Mucosa of descending colon (tissue), 3 donors: ENCODE measurements around the gene FRAT2. TPM values are rescaled to one million over a fixed set of nuclear protein-coding genes. Genes with fewer than 3 reads are reported as not detected.

ENCODE experiments used
- ATAC-seq: fragments of 200-7000 bp; cut with Tn5 transposase; one replicate; pipeline ENCODE4 v1.9.1; 2020; ENCODE audit warnings: mild to moderate bottlenecking, moderate library complexity
- DNase-seq, 3 donors: peaks; one replicate each; pipeline ENCODE4 v3.0.0-alpha.2; 2020
- H3K36me3 ChIP-seq: fragments of 200-600 bp; one replicate; pipeline ENCODE4 v1.8.0; 2021; ENCODE audit warnings: low read depth, mild to moderate bottlenecking
- H3K4me1 ChIP-seq: fragments of 200-600 bp; one replicate; pipeline ENCODE4 v1.8.0; 2021; ENCODE audit warnings: low read depth, mild to moderate bottlenecking
- H3K4me3 ChIP-seq: fragments of 200-600 bp; one replicate; pipeline ENCODE4 v1.8.0; 2021; ENCODE audit warnings: mild to moderate bottlenecking
- H3K9me3 ChIP-seq: fragments of 200-600 bp; one replicate; pipeline ENCODE4 v1.8.0; 2021; ENCODE audit warnings: mild to moderate bottlenecking
- CTCF ChIP-seq: fragments of 200-600 bp; IDR thresholded peaks from one replicate; pipeline ENCODE4 v1.8.0; 2022; ENCODE audit warnings: antibody characterized with exemption, mild to moderate bottlenecking
- intact Hi-C, 2 donors: fragments of 100-400 bp; cut with DNase I in 1 of 2; cut with micrococcal nuclease in 1 of 2; formaldehyde crosslinking; loops; one replicate each; pipeline versions ENCODE4 v1.11.0 to v1.11.1; 2022; cut with DNase I, micrococcal nuclease
- total RNA-seq, 3 donors: library from RNA; stranded (reverse); fragmentation: NEBNext Ultra II Directional in 2 of 3; extraction: Animal tissue kit (Norgen Biotek cat#: 25700) in 2 of 3; gene quantifications; one replicate each; pipeline versions ENCODE4 v1.2.1 to v1.2.4, GENCODE V29; 2021 to 2023
- donor health status: DM: no; HTN: no; CAD: no; lungs with moderate emphysema.
- donor health status: DM: no; HTN: no; CAD: no.
- donor health status: DM: no; HTN: yes; CAD: no.

The FRAT2 gene
- total RNA-seq, 3 donors from 2014 or later, result 26.2 to 42.5 (median 33.3) TPM

GRCh38 chr10:97321804-97322190, 12.7 kb downstream of the FRAT2 start:
- no peaks in the 10 kb centered on the region for H3K36me3 ChIP-seq
- no peaks in the 10 kb centered on the region for H3K9me3 ChIP-seq
- H3K4me1 ChIP-seq, result peaks cover 14% of the 10 kb centered on the region
- intact Hi-C loops, result no loop called here
- no peak for DNase-seq
- no peak overlapping the region for H3K4me3 ChIP-seq
- no peak for ATAC-seq
- TF ChIP-seq CTCF, result no peak

GRCh38 chr10:97321032-97321803, 13.3 kb downstream of the FRAT2 start:
- Histone ChIP-seq H3K36me3 (no peaks in the 10 kb centered on the region), H3K4me3 (no peak overlapping the region), H3K9me3 (no peaks in the 10 kb centered on the region), H3K4me1 (peaks cover 12% of the 10 kb centered on the region)
- no peak for TF ChIP-seq CTCF
- DNase-seq, result peak; percentile 52 to 67 (median 61)
- intact Hi-C loops, result no loop called here
- no peak for ATAC-seq

DNA sequence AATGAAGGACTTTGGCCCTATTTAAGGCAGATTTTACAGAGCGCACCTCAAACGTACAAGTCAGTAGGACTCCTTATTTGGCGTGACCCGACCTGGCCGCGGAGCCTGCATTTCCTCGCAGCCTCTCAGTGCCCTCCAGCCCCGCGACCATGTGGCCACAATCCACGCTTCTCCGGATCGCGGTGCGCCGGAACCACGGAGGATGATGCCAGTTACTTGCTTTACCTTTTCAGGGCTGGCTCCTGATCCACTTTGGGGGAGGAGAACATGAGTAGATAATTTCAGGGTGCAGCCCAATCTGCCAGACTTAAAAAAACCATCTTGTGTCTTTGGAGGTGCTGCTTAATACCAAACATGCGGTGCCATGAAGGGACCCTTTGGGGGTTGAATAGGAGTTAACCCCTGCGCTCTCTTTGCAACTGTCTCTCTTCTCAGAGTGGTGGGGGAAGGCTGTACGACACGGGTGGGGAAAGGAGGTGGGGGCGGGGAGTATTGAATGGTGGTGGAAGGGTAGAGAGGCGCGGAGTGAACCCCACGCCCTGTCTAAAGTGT, 14.0 kb downstream of the FRAT2 start:
- ATAC-seq, result no peak
- peaks cover 12% of the 10 kb centered on the region for H3K4me1 ChIP-seq
- H3K36me3 ChIP-seq, result no peaks in the 10 kb centered on the region
- no peaks in the 10 kb centered on the region for H3K9me3 ChIP-seq
- peak; percentile 37 to 72 (median 61) for DNase-seq
- intact Hi-C loops, result no loop called here
- TF ChIP-seq CTCF, result no peak
- no peak overlapping the region for H3K4me3 ChIP-seq

DNA sequence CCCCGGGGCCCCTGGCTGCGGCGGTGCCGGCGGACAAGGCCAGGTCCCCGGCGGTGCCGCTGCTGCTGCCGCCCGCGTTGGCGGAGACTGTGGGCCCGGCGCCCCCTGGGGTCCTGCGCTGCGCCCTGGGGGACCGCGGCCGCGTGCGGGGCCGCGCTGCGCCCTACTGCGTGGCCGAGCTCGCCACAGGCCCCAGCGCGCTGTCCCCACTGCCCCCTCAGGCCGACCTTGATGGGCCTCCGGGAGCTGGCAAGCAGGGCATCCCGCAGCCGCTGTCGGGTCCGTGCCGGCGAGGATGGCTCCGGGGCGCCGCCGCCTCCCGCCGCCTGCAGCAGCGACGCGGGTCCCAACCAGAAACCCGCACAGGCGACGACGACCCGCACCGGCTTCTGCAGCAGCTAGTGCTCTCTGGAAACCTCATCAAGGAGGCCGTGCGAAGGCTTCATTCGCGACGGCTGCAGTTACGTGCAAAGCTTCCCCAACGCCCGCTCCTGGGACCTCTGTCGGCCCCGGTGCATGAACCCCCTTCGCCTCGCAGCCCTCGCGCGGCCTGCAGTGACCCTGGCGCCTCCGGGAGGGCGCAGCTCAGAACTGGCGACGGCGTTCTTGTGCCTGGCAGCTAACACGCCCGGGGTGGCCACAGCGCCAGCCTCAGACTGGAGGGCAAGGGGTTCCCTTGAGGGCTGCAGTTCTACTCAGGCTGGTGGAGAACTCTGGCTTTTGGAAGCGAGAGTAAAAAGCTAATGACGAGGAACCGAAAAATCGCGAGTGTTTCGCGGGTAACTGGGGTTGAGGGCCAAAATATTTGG, 14.7 kb downstream of the FRAT2 start:
- Histone ChIP-seq H3K4me1 (peaks cover 12% of the 10 kb centered on the region), H3K9me3 (no peaks in the 10 kb centered on the region), H3K4me3 (peak overlapping the region; percentile 51), H3K36me3 (no peaks in the 10 kb centered on the region)
- ATAC-seq (peak; percentile 62), DNase-seq (peak; percentile 70 to 83 (median 83))
- TF ChIP-seq CTCF, result no peak
- intact Hi-C loops, result no loop called here

- ATAC-seq (peak; percentile 91), DNase-seq (peak; percentile 93 to 96 (median 95))
- intact Hi-C loops, result no loop called here
- Histone ChIP-seq H3K9me3 (no peaks in the 10 kb centered on the region), H3K4me3 (peak within 1 kb of the TSS; percentile 51), H3K36me3 (no peaks in the 10 kb centered on the region), H3K4me1 (peaks cover 12% of the 10 kb centered on the region)
- TF ChIP-seq CTCF, result no peak
Measured at GRCh38 chr10:97318772-97319651, 15.5 kb downstream of the FRAT2 start, which contains the start of gene FRAT1. TSS of gene FRAT1 (plus strand) at chr10:97319271. CDS start at chr10:97319454, 183 bp downstream.
